ENCODE data around the gene SMARCD3.

SMARCD3 gene

DNA sequence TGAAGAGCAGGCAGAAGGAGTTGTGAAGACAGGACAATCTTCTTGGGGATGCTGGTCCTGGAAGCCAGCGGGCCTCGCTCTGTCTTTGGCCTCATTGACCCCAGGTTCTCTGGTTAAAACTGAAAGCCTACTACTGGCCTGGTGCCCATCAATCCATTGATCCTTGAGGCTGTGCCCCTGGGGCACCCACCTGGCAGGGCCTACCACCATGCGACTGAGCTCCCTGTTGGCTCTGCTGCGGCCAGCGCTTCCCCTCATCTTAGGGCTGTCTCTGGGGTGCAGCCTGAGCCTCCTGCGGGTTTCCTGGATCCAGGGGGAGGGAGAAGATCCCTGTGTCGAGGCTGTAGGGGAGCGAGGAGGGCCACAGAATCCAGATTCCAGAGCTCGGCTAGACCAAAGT lies 14.7 kb downstream of the SMARCD3 start:
- peak; percentile 40 for DNase-seq

GRCh38 chr7:151232917-151233701 lies 15.4 kb downstream of the SMARCD3 start:
- DNase-seq: peak; percentile 46

- DNase-seq: peak; percentile 93
Observed at GRCh38 chr7:151232091-151232916, 16.2 kb downstream of the SMARCD3 start, which contains the start of gene CHPF2. CHPF2 (plus strand) TSS chr7:151232483; CDS start chr7:151234012, 1,529 bp downstream.

- no peak for DNase-seq
Observed at GRCh38 chr7:151231080-151231479, 17.4 kb downstream of the SMARCD3 start.

DNA sequence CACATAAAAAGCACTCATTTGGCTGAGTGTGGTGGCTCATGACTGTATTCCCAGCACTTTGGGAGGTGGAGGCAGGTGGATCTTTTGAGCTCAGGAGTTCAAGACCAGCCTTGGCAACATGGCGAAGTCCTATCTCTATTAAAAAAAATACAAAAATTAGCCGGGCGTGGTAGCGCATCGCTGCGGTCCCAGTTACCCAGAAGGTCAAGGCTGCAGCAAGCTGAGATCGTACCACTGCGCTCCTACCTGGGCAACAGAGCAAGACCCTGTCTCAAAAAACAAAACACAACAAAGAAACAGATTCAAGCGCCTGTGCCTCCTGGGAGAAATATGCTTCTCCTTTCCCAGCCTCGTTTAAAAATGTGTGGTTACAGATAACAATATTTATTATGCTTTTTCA lies 19.2 kb downstream of the SMARCD3 start:
- DNase-seq: no peak

DNA sequence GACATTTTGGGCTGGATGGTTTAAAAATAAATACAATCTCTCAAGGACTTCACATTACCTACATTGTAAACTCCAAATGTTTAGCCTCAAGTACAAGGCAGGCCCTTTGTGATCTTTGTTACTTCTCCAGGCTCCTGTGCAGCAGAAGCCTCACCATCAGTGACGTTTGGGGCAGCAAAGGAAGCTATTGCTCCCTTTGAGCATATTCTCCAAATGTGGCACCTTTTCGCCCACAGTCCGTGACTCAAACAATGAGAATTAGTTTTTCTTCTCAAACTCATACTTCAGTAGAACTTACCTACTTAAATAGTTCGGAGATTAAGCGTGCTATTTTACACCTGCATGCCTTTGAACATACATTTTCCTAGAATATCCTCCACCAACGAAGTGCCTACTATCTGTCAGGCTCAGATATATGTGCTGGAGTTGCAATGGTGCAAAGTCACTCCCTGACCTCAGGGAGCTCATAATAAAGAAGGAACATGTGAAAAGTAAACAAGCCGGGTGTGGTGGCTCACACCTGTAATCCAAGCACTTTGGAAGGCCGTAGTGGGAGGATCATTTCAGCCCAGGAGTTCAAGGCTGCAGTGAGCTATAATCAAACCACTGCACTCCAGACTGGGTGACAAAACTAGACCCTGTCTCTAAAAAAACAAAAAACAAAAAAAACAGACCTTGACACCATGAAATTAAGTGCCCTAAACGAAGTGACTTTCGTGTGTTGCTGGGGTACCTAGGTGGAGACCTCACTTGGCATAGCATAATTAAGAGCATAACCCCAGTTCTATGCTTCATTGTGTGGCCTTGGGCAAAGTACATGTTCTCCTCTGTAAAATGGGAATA lies 20.2 kb downstream of the SMARCD3 start:
- DNase-seq: no peak

GRCh38 chr7:151226875-151227782 lies 21.4 kb downstream of the SMARCD3 start, which contains the start of gene ABCF2:
ABCF2 (minus strand) TSS chr7:151227205; CDS start chr7:151226458, 747 bp downstream.
- peak; percentile 100 for DNase-seq

DNA sequence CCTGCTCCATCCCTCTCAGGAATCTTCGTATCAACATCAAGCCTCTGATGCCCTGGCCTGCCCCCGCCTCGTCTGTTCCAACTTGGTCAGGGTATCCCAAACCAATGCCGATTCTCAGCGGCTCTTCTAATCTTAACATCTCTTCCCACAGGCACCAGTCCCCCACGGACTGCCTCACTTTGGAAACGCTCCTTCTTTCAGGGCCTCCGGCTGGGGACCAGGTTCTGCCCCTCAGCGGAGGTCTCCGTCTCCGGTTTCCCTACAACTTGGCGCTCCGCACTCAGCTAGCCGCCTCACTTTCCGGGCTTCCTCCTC lies 22.0 kb downstream of the SMARCD3 start:
- no peak for DNase-seq

DNA sequence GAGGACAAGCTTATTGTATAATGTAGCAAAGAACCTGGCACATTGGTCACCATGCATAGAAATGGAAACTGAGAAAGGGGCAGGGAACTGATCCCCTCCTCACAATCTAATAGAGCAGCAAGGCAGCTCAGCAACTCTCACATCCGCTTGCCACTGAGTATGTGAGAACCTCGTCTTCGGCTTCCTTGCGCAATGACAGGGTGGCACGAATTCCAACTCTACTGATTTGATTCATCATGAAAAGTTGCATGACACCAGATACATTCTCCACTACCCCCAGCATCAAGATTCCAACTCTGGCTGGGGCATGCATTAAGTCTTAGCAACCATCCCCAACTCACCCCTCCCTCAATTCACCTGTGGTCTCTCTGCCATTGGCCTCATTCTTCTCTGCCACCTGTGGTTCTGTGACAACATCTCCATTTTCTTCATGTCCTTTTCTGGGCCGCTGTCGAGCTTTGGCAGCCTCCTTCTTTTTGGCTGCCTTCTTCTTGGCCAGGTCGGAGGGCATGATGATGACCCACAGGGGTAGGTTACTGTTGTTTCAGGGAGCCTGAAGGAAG lies 22.5 kb downstream of the SMARCD3 start:
- no peak for DNase-seq

DNA sequence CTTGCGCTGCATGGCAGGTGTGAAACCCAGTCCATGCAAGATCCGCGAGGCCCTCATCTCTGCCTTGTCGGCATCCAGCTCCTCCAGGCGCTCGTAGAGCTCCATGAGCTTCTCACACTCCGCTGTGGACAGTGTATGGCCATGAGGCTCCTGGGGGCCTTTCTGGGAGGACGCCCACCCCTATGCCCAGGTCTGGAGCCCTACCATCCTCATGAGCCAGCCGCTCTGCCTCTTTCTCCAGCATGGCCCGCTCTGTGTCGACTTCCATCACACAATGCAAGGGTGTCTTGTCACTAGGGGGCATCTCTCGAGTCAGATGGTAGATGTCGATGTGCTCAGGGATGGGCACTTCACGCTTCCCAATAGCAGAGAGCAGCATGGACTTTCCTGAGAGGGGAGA lies 24.8 kb downstream of the SMARCD3 start:
- no peak for DNase-seq

DNA sequence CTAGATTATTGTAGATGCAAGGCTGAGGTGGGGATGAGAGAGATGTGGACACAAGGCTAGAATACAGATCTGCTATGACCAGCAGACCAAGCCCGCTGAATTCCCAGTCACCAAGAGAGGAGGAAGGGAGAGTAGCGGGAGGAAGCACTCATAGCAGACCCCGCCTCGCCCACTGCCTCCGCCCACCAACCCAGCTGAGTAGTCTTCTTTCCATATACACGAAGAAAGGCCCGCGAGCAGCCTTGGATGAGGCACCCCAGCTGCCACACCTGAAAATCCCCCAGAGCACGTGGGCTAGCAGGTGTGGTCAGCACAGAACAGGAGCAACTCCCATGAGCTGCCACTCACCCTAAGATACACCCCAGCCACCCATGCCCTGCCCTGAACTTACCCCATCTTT lies 30.3 kb downstream of the SMARCD3 start:
- no peak for DNase-seq

- DNase-seq: no peak
Observed at GRCh38 chr7:151215396-151215795, 33.1 kb downstream of the SMARCD3 start.

DNA sequence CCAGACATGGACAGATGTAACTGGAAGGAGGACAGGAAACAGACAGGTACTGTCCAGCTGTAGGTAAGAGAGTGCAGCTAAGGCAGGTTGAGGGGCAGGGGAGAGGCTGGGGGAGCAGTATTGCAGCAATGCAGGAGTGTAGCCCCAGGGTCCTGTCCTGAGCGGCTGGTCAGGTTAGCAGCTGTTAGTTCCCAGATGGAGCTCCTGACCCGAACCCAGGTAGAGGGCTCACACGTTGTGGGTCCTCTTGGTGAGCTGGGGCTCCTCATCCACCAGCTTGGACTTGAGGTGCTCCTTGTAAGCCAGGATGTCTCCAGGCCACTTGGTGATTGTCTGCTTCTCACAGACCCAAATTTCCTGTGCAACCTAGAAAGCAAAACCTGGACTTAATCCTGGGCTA lies 34.7 kb downstream of the SMARCD3 start:
- DNase-seq: no peak

DNA sequence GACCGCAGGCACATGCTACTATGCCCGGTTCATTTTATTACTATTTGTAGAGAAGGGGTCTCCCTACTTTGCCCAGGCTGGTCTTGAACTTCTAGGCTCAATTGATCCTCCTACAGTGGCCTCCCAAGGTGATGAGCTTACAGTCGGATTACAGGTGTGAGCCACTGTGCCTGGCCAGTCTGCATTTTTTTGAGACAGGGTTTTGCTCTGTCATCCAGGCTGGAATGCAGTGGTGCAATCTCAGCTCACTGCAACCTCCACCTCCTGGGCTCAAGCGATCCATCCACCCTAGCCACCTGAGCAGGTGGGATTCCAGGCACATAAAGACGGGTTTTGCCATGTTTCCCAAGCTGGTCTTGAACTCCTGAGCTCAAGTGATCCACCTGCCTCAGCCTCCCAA lies 35.9 kb downstream of the SMARCD3 start:
- no peak for DNase-seq

- DNase-seq: no peak
Observed at GRCh38 chr7:151211155-151211772, 37.2 kb downstream of the SMARCD3 start.

DNA sequence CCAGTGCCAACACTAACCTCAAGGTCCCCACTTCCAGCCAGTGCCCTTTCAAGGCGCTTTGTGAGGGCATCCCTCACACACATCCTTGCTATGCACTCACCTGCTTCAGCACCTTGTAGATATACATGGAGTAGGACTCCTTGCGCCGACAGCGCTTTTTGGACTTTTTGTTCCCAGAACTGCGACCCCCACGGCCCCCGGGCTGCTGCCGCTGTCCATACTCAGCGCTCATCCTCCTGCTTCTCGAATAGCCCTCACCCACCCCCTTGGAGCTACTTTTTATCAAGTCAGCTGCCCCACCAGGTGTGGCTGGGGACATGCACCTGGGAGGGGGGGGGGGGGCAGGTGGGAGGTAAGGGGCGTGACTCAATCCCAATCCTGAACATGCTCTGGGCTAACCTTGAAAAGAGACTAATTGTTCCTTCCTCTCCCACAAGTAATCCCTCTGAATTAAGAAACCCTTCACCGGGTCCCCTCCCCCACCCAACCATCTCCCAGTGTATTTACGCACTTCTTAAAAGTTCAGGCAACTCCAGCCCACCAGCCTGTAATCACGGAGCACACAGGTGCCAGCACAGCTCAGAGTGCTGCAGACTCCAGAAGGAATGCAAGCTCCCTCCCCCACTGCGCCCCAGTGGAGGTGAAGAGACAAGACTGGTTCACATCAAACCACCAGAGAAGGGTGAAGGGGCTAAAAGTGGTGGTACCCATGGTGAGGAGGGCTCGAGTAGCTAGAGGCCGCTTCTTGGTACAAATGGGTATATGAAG lies 38.2 kb downstream of the SMARCD3 start, which contains the start of gene H2BK1:
H2BK1 (minus strand) TSS at position 402 of the 768 bp plus-strand sequence; CDS start at position 232, 170 bp downstream.
- DNase-seq: no peak

GRCh38 chr7:151209588-151209987 lies 38.9 kb downstream of the SMARCD3 start:
- no peak for DNase-seq

GRCh38 chr7:151208253-151208862 lies 40.1 kb downstream of the SMARCD3 start:
- DNase-seq: no peak

DNA sequence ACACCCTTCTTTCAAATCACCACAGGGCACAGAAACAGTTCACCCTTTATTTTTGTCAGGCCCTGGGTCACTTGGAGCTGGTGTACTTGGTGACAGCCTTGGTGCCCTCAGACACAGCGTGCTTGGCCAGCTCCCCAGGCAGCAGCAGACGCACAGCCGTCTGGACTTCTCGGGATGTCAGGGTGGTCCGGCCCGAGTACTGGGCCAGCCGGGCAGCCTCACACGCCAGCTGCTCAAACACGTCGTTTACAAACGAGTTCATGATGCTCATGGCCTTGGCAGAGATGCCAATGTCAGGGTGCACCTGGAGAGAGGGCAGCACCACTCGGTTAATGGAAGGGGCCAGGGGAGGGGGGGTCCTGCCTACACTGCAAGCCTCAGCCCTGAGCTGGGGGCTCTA lies 40.7 kb downstream of the SMARCD3 start:
- no peak for DNase-seq

- DNase-seq: no peak
Observed at GRCh38 chr7:151207315-151207714, 41.2 kb downstream of the SMARCD3 start.

All from right forelimb (tissue), 1 donor.